GM10266 (cell line): Measurements from ENCODE around the gene SLC2A9.

ENCODE experiments used
- DNase-seq: peaks from one replicate; pipeline ENCODE4 v3.0.0; 2012; ENCODE audit errors: extremely low spot score
- TF ChIP-seq, protein P1 (sequence below): IDR thresholded peaks from 2 replicates; pipeline ENCODE4 v1.5.1; 2012; ENCODE audit warnings: mild to moderate bottlenecking, low read depth; ENCODE audit not compliant: control insufficient read depth, insufficient read depth; ENCODE audit errors: missing control alignments

SLC2A9 gene

DNA sequence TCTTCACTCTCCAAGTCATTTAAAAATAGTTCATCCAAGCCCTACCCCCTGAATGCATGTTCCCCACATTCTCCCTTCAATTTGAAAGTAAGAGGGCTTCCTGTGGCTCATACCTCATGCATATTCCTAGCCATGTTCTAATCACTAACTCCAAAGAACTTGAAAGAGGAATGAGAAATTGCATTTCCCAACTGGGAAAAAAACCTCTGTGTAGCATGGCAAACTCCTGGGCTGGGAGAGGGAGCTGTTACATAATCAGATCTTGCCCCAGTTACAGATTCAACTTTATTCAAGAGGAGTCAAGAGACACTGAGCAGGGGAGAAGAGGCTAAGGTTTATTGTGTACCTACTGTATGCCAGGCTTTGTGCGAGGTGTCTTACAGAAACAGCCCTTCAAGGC lies 90.2 kb downstream of the SLC2A9 start:
- TF ChIP-seq, protein P1, sequence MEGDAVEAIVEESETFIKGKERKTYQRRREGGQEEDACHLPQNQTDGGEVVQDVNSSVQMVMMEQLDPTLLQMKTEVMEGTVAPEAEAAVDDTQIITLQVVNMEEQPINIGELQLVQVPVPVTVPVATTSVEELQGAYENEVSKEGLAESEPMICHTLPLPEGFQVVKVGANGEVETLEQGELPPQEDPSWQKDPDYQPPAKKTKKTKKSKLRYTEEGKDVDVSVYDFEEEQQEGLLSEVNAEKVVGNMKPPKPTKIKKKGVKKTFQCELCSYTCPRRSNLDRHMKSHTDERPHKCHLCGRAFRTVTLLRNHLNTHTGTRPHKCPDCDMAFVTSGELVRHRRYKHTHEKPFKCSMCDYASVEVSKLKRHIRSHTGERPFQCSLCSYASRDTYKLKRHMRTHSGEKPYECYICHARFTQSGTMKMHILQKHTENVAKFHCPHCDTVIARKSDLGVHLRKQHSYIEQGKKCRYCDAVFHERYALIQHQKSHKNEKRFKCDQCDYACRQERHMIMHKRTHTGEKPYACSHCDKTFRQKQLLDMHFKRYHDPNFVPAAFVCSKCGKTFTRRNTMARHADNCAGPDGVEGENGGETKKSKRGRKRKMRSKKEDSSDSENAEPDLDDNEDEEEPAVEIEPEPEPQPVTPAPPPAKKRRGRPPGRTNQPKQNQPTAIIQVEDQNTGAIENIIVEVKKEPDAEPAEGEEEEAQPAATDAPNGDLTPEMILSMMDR: no peak
- no peak for DNase-seq

DNA sequence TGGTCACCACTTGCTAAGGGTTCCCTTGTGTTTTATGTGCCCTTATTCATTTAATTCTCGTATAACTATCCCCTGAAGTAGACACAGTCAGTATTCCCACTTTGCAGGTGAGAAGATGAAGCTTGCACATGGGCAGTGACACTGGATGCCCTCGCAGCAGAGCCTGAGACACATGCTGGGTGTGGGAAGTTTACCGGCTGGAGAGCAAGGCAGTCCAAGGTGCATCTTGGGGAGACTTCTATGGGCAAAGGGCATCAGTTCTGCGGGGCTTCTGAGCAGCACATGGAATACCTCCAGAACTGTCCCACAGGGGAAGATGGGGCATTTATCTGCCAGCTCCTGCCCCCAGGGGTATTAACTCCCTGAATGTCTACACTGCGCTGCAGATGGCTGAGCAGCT lies 92.2 kb downstream of the SLC2A9 start:
- TF ChIP-seq, protein P1: no peak
- no peak for DNase-seq

DNA sequence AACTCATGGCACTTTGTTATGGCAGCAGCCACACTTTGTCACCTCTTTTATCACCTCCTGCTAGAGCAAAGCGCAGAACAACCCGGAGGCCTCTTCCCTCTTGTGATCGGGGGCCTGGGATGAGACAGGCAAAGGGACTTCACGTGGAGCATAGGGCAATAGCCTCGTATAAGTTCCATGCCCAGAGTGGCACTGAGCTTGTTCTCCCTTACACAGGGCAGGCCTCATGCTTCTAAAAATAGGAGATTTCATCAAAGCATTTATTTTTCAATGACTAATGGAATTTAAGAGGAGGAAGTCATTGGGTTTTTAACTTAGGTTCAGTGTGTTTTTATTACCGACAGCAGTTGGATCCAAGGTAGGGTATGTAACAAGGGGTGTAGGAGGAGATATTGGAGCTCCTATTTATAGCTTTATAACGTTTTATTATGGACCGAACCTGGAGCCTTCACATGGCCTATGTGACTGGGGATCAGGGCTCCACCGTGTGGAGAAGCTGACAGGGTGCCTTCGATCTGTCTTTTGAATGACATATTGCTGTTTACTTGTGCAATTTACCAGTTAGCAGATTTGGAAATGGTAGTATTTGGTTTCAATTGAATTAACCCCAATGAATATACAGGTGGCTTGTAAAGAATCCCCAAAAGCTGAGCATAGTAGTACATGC lies 93.8 kb downstream of the SLC2A9 start:
- no peak for DNase-seq
- TF ChIP-seq, protein P1: no peak

DNA sequence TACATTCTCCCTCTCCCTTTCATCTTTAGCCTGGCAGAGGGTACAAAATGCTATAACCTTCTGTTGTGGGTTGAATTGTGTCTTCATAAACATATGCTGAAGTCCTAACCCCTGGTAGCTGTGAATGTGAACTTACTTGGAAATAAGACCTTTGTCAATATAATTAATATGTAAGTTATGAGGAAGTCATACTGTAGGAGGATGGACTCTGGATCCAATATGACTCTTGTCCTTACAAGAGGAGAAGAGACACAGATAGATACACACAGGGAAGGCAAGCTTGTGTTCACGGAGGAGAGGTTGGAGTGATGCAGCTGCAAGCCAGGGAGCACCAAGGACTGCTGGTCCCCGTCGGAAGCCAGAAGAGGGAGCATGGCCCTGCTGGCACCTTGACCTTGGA lies 94.7 kb downstream of the SLC2A9 start:
- DNase-seq: no peak
- TF ChIP-seq, protein P1: no peak

DNA sequence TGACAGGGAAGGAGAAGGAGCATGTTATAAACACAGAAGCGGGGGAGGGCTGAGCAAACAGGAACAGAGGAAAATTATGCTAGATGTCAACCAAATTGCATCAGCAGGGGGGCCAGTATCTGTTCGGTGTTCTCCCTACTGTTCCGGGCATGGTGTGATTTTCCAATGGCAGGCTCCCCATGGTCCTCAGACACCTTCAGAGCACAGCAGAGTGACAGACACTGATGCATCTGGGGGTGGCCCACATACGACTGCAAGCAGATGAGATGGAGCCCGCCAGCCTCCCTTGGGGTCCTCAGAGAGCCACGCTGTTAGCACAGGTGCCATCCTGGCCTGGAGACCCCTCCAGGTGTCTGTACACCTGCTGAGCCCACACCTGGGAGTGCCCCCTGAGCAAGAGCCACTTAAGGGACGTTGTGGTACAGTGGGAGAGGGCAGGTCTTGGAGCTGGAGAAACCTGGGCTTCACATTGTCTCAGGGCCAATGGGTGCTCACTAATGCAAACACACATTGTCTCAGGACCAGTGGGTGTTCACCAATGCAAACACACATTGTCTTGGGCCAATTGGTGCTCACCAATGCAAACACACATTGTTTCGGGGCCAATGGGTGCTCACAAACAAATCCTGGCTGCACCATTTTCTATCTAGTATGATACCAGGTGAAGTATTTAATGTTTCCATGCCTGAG lies 95.4 kb downstream of the SLC2A9 start:
- TF ChIP-seq, protein P1: no peak
- no peak for DNase-seq

DNA sequence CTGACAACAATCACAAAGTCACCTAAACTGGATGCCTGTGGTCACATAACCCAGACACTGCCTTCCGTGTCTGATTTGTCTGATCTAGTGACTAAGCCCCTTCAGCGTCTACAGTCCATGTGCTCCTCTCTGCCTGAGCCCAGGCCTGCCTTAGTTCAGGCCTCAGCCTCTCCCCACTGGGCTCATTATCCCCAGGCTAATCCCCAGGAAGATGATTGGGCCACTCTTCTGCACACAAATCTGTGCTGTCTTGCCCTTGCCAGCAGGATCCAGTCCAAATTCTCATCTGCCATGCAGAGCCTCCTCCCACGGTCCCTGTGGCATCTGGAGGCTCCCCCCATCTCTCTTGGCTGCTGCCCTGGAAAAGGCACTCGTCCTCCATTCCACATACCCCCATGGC lies 96.5 kb downstream of the SLC2A9 start:
- DNase-seq: no peak

DNA sequence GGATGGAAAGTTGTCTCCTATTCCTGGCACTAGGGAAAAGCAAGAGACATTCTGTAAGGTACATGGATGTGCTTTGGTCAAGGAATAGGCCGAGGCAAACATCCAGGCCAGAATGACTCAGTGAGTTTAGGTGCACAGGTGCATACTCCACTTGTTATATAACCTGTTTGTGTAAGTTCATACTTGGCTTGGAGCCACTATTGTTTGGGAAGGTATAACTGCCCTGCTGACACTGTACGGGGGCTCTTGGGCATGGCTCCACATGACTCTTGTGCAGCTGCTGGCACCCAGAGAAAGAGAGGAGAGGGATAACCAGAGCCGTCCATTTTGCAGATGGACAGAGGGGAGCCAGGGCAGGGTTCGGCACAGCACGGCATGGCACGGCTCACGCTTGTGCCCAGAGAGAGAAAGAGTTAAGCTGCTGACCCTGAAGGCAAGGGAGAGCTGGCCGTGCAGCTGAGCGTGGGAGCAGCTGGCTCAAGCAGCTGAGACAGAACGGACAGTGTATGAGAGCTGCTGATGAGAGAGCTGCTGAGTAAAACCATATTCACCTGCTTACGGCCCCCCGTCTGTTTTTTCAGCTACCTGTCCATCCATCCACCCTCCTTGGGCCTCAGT lies 98.0 kb downstream of the SLC2A9 start:
- DNase-seq: no peak
- TF ChIP-seq, protein P1: no peak

More for the DNA sequence above, 96.5 kb downstream of the SLC2A9 start:
- TF ChIP-seq, protein P1: no peak
